Astrocyte (in vitro differentiated cells and primary cell): Measurements from ENCODE around the gene SPATA31D3. TPM values are rescaled to one million over a fixed set of nuclear protein-coding genes. Genes with fewer than 3 reads are reported as not detected.
A peak's percentile ranks its signal among the peaks of the same experiment; 100 is the strongest.

Source experiments
- DNase-seq: peaks from one replicate; pipeline ENCODE4 v3.0.0-alpha.2; 2010; ENCODE audit warnings: low read depth
- FAIRE-seq: peaks from 2 replicates; lab custom pipeline; 2011; peaks lifted over from hg19 to GRCh38; lab: Jason Lieb, UNC
- H2AFZ ChIP-seq: 2 replicates; pipeline ENCODE4 v1.6.0; 2012; ENCODE audit warnings: low read depth, low read length, inconsistent platforms
- H3K27ac ChIP-seq: 2 replicates; pipeline ENCODE4 v1.5.1; 2011; ENCODE audit warnings: low read depth, low read length, inconsistent platforms
- H3K27me3 ChIP-seq: 2 replicates; pipeline ENCODE4 v1.6.0; 2011; ENCODE audit warnings: low read length, inconsistent platforms; ENCODE audit not compliant: insufficient read depth
- H3K36me3 ChIP-seq: 2 replicates; pipeline ENCODE4 v1.5.1; 2011; ENCODE audit warnings: low read length, inconsistent platforms; ENCODE audit not compliant: insufficient read depth
- H3K4me1 ChIP-seq: 2 replicates; pipeline ENCODE4 v1.5.1; 2011; ENCODE audit warnings: low read length, inconsistent platforms; ENCODE audit not compliant: insufficient read depth
- H3K4me2 ChIP-seq: 2 replicates; pipeline ENCODE4 v1.6.0; 2012; ENCODE audit warnings: low read length, inconsistent platforms
- H3K4me3 ChIP-seq: 2 replicates; pipeline ENCODE4 v1.5.1; 2011; ENCODE audit warnings: low read depth, mild to moderate bottlenecking, low read length, inconsistent platforms; ENCODE audit not compliant: insufficient read depth
- H3K79me2 ChIP-seq: 2 replicates; pipeline ENCODE4 v1.6.0; 2012; ENCODE audit warnings: mild to moderate bottlenecking, low read length, inconsistent platforms; ENCODE audit not compliant: insufficient read depth
- H3K9ac ChIP-seq: 2 replicates; pipeline ENCODE4 v1.6.0; 2012; ENCODE audit warnings: mild to moderate bottlenecking, low read length, inconsistent platforms
- H3K9me3 ChIP-seq: 2 replicates; pipeline ENCODE4 v1.5.1; 2012; ENCODE audit warnings: low read depth, mild to moderate bottlenecking, low read length, inconsistent platforms; ENCODE audit not compliant: insufficient read depth
- H4K20me1 ChIP-seq: 2 replicates; pipeline ENCODE4 v1.6.0; 2012; ENCODE audit warnings: low read length, inconsistent platforms; ENCODE audit not compliant: insufficient read depth
- H3K27ac Mint-ChIP-seq: one replicate; pipeline ENCODE4 v1.8.0; 2021; ENCODE audit warnings: mild to moderate bottlenecking, mixed read lengths; ENCODE audit not compliant: unreplicated experiment
- H3K27me3 Mint-ChIP-seq: one replicate; pipeline ENCODE4 v1.8.0; 2021; ENCODE audit warnings: low read depth, mixed read lengths; ENCODE audit not compliant: unreplicated experiment
- H3K36me3 Mint-ChIP-seq: one replicate; pipeline ENCODE4 v1.8.0; 2021; ENCODE audit warnings: low read depth, mixed read lengths; ENCODE audit not compliant: unreplicated experiment
- H3K4me1 Mint-ChIP-seq: one replicate; pipeline ENCODE4 v1.8.0; 2021; ENCODE audit warnings: low read depth, mixed read lengths; ENCODE audit not compliant: unreplicated experiment
- H3K4me3 Mint-ChIP-seq: one replicate; pipeline ENCODE4 v1.8.0; 2021; ENCODE audit warnings: mild to moderate bottlenecking, moderate library complexity, mixed read lengths; ENCODE audit not compliant: unreplicated experiment
- H3K9me3 Mint-ChIP-seq: one replicate; pipeline ENCODE4 v1.8.0; 2021; ENCODE audit warnings: mild to moderate bottlenecking, mixed read lengths; ENCODE audit not compliant: unreplicated experiment
- EZH2 ChIP-seq: IDR thresholded peaks from 2 replicates; pipeline ENCODE4 v1.6.1; 2012; ENCODE audit warnings: mild to moderate bottlenecking, low read length, inconsistent platforms; ENCODE audit not compliant: insufficient read depth
- total RNA-seq: library from RNA; stranded (reverse); gene quantifications from 2 replicates; pipeline ENCODE4 v1.2.1, GENCODE V29; 2021
- TF ChIP-seq, protein P1 (sequence below): IDR thresholded peaks from 2 replicates; pipeline ENCODE4 v1.5.1; 2011; ENCODE audit warnings: low read depth, mild to moderate bottlenecking, inconsistent platforms, low read length, moderate library complexity; ENCODE audit not compliant: insufficient read depth

SPATA31D3 gene
- total RNA-seq, 1 donor from 2014 or later: not detected

- FAIRE-seq (no peak), DNase-seq (no peak)
- Mint-ChIP-seq H3K36me3 (no peaks in the 10 kb centered on the region), H3K4me1 (no peaks in the 10 kb centered on the region), H3K4me3 (no peak overlapping the region), H3K9me3 (peaks cover 2% of the 10 kb centered on the region), H3K27me3 (no peaks in the 10 kb centered on the region), H3K27ac (no peak overlapping the region)
- Histone ChIP-seq H3K4me2 (no peak overlapping the region), H3K79me2 (no peaks in the 10 kb centered on the region), H3K9ac (no peak overlapping the region), H3K27ac (no peak overlapping the region), H3K4me1 (no peaks in the 10 kb centered on the region), H3K36me3 (no peaks in the 10 kb centered on the region), H4K20me1 (no peaks in the 10 kb centered on the region), H3K9me3 (no peaks in the 10 kb centered on the region), H3K4me3 (no peak overlapping the region), H3K27me3 (no peaks in the 10 kb centered on the region), H2AFZ (no peak overlapping the region)
- TF ChIP-seq, protein P1, sequence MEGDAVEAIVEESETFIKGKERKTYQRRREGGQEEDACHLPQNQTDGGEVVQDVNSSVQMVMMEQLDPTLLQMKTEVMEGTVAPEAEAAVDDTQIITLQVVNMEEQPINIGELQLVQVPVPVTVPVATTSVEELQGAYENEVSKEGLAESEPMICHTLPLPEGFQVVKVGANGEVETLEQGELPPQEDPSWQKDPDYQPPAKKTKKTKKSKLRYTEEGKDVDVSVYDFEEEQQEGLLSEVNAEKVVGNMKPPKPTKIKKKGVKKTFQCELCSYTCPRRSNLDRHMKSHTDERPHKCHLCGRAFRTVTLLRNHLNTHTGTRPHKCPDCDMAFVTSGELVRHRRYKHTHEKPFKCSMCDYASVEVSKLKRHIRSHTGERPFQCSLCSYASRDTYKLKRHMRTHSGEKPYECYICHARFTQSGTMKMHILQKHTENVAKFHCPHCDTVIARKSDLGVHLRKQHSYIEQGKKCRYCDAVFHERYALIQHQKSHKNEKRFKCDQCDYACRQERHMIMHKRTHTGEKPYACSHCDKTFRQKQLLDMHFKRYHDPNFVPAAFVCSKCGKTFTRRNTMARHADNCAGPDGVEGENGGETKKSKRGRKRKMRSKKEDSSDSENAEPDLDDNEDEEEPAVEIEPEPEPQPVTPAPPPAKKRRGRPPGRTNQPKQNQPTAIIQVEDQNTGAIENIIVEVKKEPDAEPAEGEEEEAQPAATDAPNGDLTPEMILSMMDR: no peak
- no peak for TF ChIP-seq EZH2
These were observed 21.2 kb downstream of the SPATA31D3 start for GRCh38 chr9:81964218-81965171.

DNA sequence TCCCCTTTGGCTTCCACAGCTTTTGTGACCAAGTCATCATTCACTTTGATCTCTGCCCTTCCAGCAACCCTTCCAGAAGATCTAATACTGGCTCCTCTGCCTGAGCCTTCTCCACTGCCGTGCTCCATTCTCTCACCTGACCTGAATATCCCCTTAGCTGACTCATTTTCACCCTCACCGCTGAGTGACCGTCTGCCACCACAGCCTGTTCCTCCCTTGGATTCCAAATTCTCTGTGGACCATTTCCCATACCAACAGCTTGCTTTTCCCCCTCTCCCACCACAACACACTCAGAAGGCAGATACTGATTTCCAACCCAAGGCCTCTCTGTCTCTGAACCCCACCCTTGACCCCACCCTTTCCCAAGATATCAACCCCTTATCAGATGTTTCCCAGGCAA is 24.7 kb downstream of the SPATA31D3 start:
- FAIRE-seq: no peak
- TF ChIP-seq, protein P1: no peak
- TF ChIP-seq EZH2: no peak
- peaks cover 11% of the 10 kb centered on the region for H3K27me3 Mint-ChIP-seq
- H3K4me3 ChIP-seq: no peak overlapping the region
- H3K9ac ChIP-seq: no peak overlapping the region
- DNase-seq: no peak
- no peak overlapping the region for H3K4me2 ChIP-seq
- H3K27ac Mint-ChIP-seq: no peak overlapping the region
- H3K27me3 ChIP-seq: no peaks in the 10 kb centered on the region
- H3K9me3 Mint-ChIP-seq: peaks cover 8% of the 10 kb centered on the region
- H4K20me1 ChIP-seq: no peaks in the 10 kb centered on the region
- no peaks in the 10 kb centered on the region for H3K36me3 ChIP-seq
- no peaks in the 10 kb centered on the region for H3K36me3 Mint-ChIP-seq
- H3K27ac ChIP-seq: no peak overlapping the region
- no peaks in the 10 kb centered on the region for H3K9me3 ChIP-seq
- H3K4me1 ChIP-seq: no peaks in the 10 kb centered on the region
- H3K4me1 Mint-ChIP-seq: no peaks in the 10 kb centered on the region
- no peak overlapping the region for H3K4me3 Mint-ChIP-seq
- H3K79me2 ChIP-seq: no peaks in the 10 kb centered on the region
- H2AFZ ChIP-seq: no peak overlapping the region

DNA sequence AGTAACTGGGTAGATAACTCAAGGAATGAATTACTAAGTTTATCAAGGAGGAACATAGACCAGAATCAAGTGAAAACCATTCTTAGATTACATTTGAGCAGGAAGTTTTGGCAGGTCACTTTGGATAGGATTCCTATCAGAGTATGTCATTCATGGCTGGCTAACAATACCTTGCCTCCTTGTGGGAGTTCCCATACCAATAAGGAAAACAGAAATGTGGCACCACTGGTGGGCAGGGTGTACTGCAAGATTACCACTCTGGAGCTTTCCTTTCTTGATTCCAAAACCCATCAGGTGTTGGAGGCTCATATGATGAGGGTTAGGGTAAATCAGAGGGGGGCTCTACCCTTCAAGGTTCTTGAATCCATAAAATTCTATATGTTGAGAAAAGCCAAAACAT is 26.7 kb downstream of the SPATA31D3 start:
- H3K4me3 Mint-ChIP-seq: no peak overlapping the region
- Histone ChIP-seq H3K4me2 (no peak overlapping the region), H3K9me3 (no peaks in the 10 kb centered on the region), H4K20me1 (no peaks in the 10 kb centered on the region), H3K27ac (no peak overlapping the region), H3K4me3 (no peak overlapping the region), H3K36me3 (no peaks in the 10 kb centered on the region), H3K27me3 (no peaks in the 10 kb centered on the region), H3K79me2 (no peaks in the 10 kb centered on the region), H3K4me1 (no peaks in the 10 kb centered on the region), H3K9ac (no peak overlapping the region), H2AFZ (no peak overlapping the region)
- FAIRE-seq: no peak
- H3K27me3 Mint-ChIP-seq: peaks cover 11% of the 10 kb centered on the region
- no peaks in the 10 kb centered on the region for H3K4me1 Mint-ChIP-seq
- H3K36me3 Mint-ChIP-seq: no peaks in the 10 kb centered on the region
- DNase-seq: peak; percentile 37
- no peak for TF ChIP-seq EZH2
- no peak overlapping the region for H3K27ac Mint-ChIP-seq
- H3K9me3 Mint-ChIP-seq: peaks cover 14% of the 10 kb centered on the region
